ENCODE results near the gene HRH1. TPM values are rescaled to one million over a fixed set of nuclear protein-coding genes. Genes with fewer than 3 reads are reported as not detected.
A peak's percentile ranks its signal among the peaks of the same experiment; 100 is the strongest.

The HRH1 gene
- total RNA-seq, 6 experiments from 2014 or later, result 0.14 to 0.66 (median 0.41) TPM; not detected in 2

- DNase-seq, result no peak
- 38% methylated on average over 3 of the region's 3 CpGs for WGBS (ENCODE audit: insufficient coverage, low coverage, low lambda C conversion rate, missing lambda C conversion rate)
- intact Hi-C loops (cut with DNase I), result no loop called here
These were observed 67.6 kb downstream of the HRH1 start for GRCh38 chr3:11221818-11222415.

GRCh38 chr3:11224010-11224409 lies 69.7 kb downstream of the HRH1 start:
- DNase-seq (no peak), ATAC-seq (no peak)
- Histone ChIP-seq H3K9me3 (no peaks in the 10 kb centered on the region), H3K27me3 (no peaks in the 10 kb centered on the region), H3K36me3 (no peaks in the 10 kb centered on the region), H3K27ac (no peak overlapping the region), H3K4me3 (no peak overlapping the region), H3K4me1 (no peaks in the 10 kb centered on the region)
- WGBS (ENCODE audit: insufficient coverage, low coverage, low lambda C conversion rate, missing lambda C conversion rate), result 44% methylated on average over 2 of the region's 3 CpGs
- intact Hi-C loops (cut with DNase I), result no loop called here
- no peak for TF ChIP-seq CTCF (IDR thresholded peaks at IDR 0.05)

More at GRCh38 chr3:11221818-11222415, 67.6 kb downstream of the HRH1 start:
- Histone ChIP-seq H3K9me3 (no peaks in the 10 kb centered on the region), H3K36me3 (no peaks in the 10 kb centered on the region), H3K27ac (no peak overlapping the region), H3K4me1 (no peaks in the 10 kb centered on the region), H3K4me3 (no peak overlapping the region), H3K27me3 (no peaks in the 10 kb centered on the region)
- TF ChIP-seq CTCF (IDR thresholded peaks at IDR 0.05) (no peak), POLR2A (IDR thresholded peaks at IDR 0.05) (no peak)
- ATAC-seq, result no peak

GRCh38 chr3:11224870-11225229 lies 70.6 kb downstream of the HRH1 start:
- no peaks in the 10 kb centered on the region for H3K9me3 ChIP-seq
- intact Hi-C loops (cut with DNase I), result no loop called here
- H3K27me3 ChIP-seq, result no peaks in the 10 kb centered on the region
- peak overlapping the region in 2 of 3 donors; percentile 18 to 47 for H3K27ac ChIP-seq
- 79% methylated on average over 2 of the region's 3 CpGs for WGBS (ENCODE audit: insufficient coverage, low coverage, low lambda C conversion rate, missing lambda C conversion rate)
- DNase-seq (no peak), ATAC-seq (no peak)
- no peak for TF ChIP-seq POLR2A (IDR thresholded peaks at IDR 0.05)
- no peak for TF ChIP-seq CTCF (IDR thresholded peaks at IDR 0.05)
- no peak overlapping the region for H3K4me3 ChIP-seq
- no peaks in the 10 kb centered on the region for H3K36me3 ChIP-seq
- no peaks in the 10 kb centered on the region for H3K4me1 ChIP-seq

GRCh38 chr3:11226042-11226370 lies 71.7 kb downstream of the HRH1 start:
- no peaks in the 10 kb centered on the region for H3K27me3 ChIP-seq
- ATAC-seq (peak in 1 of 4 donors; percentile 33), DNase-seq (no peak)
- no peaks in the 10 kb centered on the region for H3K9me3 ChIP-seq
- TF ChIP-seq POLR2A (IDR thresholded peaks at IDR 0.05) (no peak), CTCF (IDR thresholded peaks at IDR 0.05) (no peak)
- H3K27ac ChIP-seq, result no peak overlapping the region
- H3K4me3 ChIP-seq, result no peak overlapping the region
- WGBS (ENCODE audit: insufficient coverage, low coverage, low lambda C conversion rate, missing lambda C conversion rate), result 58% methylated on average over 6 of the region's 6 CpGs
- intact Hi-C loops (cut with DNase I), result no loop called here
- H3K36me3 ChIP-seq, result no peaks in the 10 kb centered on the region
- H3K4me1 ChIP-seq, result no peaks in the 10 kb centered on the region

GRCh38 chr3:11228041-11228440 lies 73.7 kb downstream of the HRH1 start:
- H3K27ac ChIP-seq, result no peak overlapping the region
- intact Hi-C loops (cut with DNase I), result no loop called here
- H3K4me1 ChIP-seq, result no peaks in the 10 kb centered on the region
- no peaks in the 10 kb centered on the region for H3K36me3 ChIP-seq
- DNase-seq (no peak), ATAC-seq (no peak)
- H3K9me3 ChIP-seq, result no peaks in the 10 kb centered on the region
- no peak overlapping the region for H3K4me3 ChIP-seq
- WGBS (ENCODE audit: insufficient coverage, low coverage, low lambda C conversion rate, missing lambda C conversion rate), result 51% methylated on average over 4 of the region's 4 CpGs
- no peaks in the 10 kb centered on the region for H3K27me3 ChIP-seq
- TF ChIP-seq POLR2A (IDR thresholded peaks at IDR 0.05), result no peak
- TF ChIP-seq CTCF (IDR thresholded peaks at IDR 0.05), result no peak
